Mesothelial cell of epicardium (in vitro differentiated cells): ENCODE results near the gene GLMN. TPM values are rescaled to one million over a fixed set of nuclear protein-coding genes. Genes with fewer than 3 reads are reported as not detected.

ENCODE experiments used
- DNase-seq, 2 experiments: peaks; one replicate each; pipeline ENCODE4 v3.0.0; 2021; ENCODE audit warnings: low spot score in 2 of 2; ENCODE audit not compliant: unreplicated experiment in 2 of 2
- H3K27ac Mint-ChIP-seq: 2 replicates; pipeline ENCODE4 v1.8.0; 2021; ENCODE audit warnings: mixed read lengths
- H3K27me3 Mint-ChIP-seq: 2 replicates; pipeline ENCODE4 v1.8.0; 2021; ENCODE audit warnings: low read depth, mixed read lengths
- H3K36me3 Mint-ChIP-seq: 2 replicates; pipeline ENCODE4 v1.8.0; 2021; ENCODE audit warnings: mixed read lengths
- H3K4me1 Mint-ChIP-seq: 2 replicates; pipeline ENCODE4 v1.8.0; 2021; ENCODE audit warnings: mixed read lengths
- H3K4me3 Mint-ChIP-seq: 2 replicates; pipeline ENCODE4 v1.8.0; 2021; ENCODE audit warnings: mild to moderate bottlenecking, moderate library complexity, mixed read lengths
- H3K9me3 Mint-ChIP-seq: 2 replicates; pipeline ENCODE4 v1.8.0; 2021; ENCODE audit warnings: mixed read lengths
- total RNA-seq: library from RNA; stranded (reverse); gene quantifications from 3 replicates; pipeline ENCODE4 v1.2.1, GENCODE V29; 2021
- TF ChIP-seq, protein P1 (sequence below): fragments of 200-600 bp; sonication (generic); IDR thresholded peaks from one replicate; pipeline ENCODE4 v1.5.0; 2021; ENCODE audit warnings: antibody characterized with exemption; ENCODE audit not compliant: unreplicated experiment

Gene GLMN
- total RNA-seq, 1 donor from 2014 or later, result 22.7 TPM

DNA sequence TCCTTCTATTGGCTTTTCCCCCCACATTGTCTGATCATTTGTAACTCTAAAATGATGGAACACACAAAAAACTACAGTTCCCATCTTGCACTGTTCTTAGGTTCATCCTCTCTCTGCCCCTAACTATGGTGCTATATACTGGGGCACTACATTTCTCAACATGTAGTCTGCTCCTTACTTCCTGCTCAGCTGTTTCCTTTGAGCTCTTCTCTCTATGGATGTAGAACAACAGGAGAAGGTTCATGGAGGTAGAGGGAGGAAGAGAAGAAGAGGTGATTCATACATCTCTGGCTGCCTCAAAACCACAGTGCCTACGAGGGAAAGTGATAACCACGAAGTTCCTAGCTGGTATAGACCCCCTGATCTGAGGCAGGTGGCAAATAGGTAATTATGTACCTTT, 88.1 kb downstream of the GLMN start:
- H3K36me3 Mint-ChIP-seq, result no peaks in the 10 kb centered on the region

DNA sequence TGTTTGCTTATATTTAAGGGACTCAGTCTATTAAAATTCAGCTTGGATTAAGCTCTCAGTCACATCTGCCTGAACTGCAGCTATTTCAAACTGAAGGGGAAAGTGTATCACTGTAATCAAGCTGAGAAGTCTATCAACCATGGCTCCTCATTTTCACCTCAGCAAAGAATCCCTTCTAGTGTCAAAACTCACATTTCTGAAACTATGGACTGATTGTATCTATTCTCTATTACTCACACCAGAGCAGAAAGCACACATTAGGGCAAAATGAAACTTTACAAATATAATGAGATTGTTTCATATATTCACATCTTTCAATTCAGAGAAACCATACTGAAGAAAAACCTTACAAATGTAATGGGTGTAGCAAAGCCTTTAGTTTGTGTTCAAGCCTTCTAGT, 95.7 kb downstream of the GLMN start:
- Mint-ChIP-seq H3K27ac (no peak overlapping the region), H3K9me3 (peaks cover 11% of the 10 kb centered on the region), H3K4me3 (no peak overlapping the region), H3K4me1 (no peaks in the 10 kb centered on the region), H3K36me3 (no peaks in the 10 kb centered on the region), H3K27me3 (no peaks in the 10 kb centered on the region)
- TF ChIP-seq, protein P1, sequence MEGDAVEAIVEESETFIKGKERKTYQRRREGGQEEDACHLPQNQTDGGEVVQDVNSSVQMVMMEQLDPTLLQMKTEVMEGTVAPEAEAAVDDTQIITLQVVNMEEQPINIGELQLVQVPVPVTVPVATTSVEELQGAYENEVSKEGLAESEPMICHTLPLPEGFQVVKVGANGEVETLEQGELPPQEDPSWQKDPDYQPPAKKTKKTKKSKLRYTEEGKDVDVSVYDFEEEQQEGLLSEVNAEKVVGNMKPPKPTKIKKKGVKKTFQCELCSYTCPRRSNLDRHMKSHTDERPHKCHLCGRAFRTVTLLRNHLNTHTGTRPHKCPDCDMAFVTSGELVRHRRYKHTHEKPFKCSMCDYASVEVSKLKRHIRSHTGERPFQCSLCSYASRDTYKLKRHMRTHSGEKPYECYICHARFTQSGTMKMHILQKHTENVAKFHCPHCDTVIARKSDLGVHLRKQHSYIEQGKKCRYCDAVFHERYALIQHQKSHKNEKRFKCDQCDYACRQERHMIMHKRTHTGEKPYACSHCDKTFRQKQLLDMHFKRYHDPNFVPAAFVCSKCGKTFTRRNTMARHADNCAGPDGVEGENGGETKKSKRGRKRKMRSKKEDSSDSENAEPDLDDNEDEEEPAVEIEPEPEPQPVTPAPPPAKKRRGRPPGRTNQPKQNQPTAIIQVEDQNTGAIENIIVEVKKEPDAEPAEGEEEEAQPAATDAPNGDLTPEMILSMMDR, result no peak
- no peak for DNase-seq

More for the DNA sequence above, 88.1 kb downstream of the GLMN start:
- H3K27me3 Mint-ChIP-seq, result no peaks in the 10 kb centered on the region
- DNase-seq, result no peak
- H3K27ac Mint-ChIP-seq, result no peak overlapping the region
- H3K4me1 Mint-ChIP-seq, result no peaks in the 10 kb centered on the region
- H3K9me3 Mint-ChIP-seq, result peaks cover 12% of the 10 kb centered on the region
- H3K4me3 Mint-ChIP-seq, result no peak overlapping the region
- TF ChIP-seq, protein P1, result no peak

DNA sequence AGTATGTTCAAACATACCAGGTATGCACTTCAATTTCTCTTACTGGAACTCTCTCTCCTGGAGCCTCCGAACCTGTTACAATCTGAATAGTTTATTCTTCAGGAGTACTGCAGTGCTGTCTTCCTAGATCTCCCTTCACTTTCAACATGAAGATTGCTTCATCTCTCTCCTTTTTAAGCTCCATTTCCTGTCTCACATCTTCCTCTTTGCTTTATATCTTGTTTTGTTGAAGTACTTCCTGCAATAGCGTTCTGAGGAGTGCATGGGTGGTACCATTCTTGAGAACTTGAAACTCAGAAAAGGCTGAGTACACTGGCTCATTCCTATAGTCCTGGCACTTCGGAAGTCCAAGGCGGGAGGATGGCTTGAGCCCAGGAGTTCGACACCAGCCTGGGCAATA, 96.8 kb downstream of the GLMN start:
- TF ChIP-seq, protein P1, result no peak
- Mint-ChIP-seq H3K27me3 (no peaks in the 10 kb centered on the region), H3K36me3 (no peaks in the 10 kb centered on the region), H3K4me3 (no peak overlapping the region), H3K27ac (no peak overlapping the region), H3K4me1 (no peaks in the 10 kb centered on the region), H3K9me3 (peaks cover 7% of the 10 kb centered on the region)
- DNase-seq, result no peak

Other genes starting within 250 kb of the GLMN start
- gene SETSIP, start 223.6 kb downstream of the GLMN start, total RNA-seq, result not detected in 3 replicates
- 6.6 to 8.7 TPM (median 8.4 TPM) in 3 replicates for gene BTBD8, start 218.6 kb downstream of the GLMN start, total RNA-seq
- gene C1orf146, start 81.1 kb downstream of the GLMN start, total RNA-seq, result not detected in 3 replicates
- 38.1 to 43.3 TPM (median 42.5 TPM) in 3 replicates for gene RPAP2, start 72 bp upstream of the GLMN start, total RNA-seq
- gene GFI1, start 187.9 kb upstream of the GLMN start, total RNA-seq, result 0.34 to 0.58 TPM (median 0.41 TPM) in 3 replicates